Stomach (tissue), 9 donors: Measurements from ENCODE around the gene PTPRG. TPM values are rescaled to one million over a fixed set of nuclear protein-coding genes. Genes with fewer than 3 reads are reported as not detected.

Experiments
- DNase-seq, 2 donors: peaks; one replicate each; pipeline versions ENCODE4 v3.0.0 to v3.0.0-alpha.2; 2013 to 2019
- H3K27ac ChIP-seq, 5 donors: fragments of 200-600 bp in 4 of 5; sonication (generic) in 4 of 5; one replicate each; pipeline ENCODE4 v1.5.1; 2013 to 2019; ENCODE audit warnings: mild to moderate bottlenecking in 1 of 5, moderate library complexity in 1 of 5
- H3K27me3 ChIP-seq, 3 donors: fragments of 200-600 bp; sonication (generic); one replicate each; pipeline ENCODE4 v1.5.1; 2017 to 2019; ENCODE audit warnings: mixed run types in 1 of 3
- H3K36me3 ChIP-seq, 4 donors: fragments of 200-600 bp; sonication (generic); 1 replicate in 3 of 4; 2 replicates in 1 of 4; pipeline ENCODE4 v1.5.1; 2016 to 2019
- H3K4me1 ChIP-seq, 4 donors: fragments of 200-600 bp; sonication (generic); one replicate each; pipeline ENCODE4 v1.5.1; 2016 to 2019
- H3K4me3 ChIP-seq, 4 donors: fragments of 200-600 bp; sonication (generic) in 3 of 4; one replicate each; pipeline ENCODE4 v1.5.1; 2016 to 2019; ENCODE audit warnings: mild to moderate bottlenecking in 1 of 4
- H3K9me3 ChIP-seq, 4 donors: fragments of 200-600 bp; sonication (generic); one replicate each; pipeline ENCODE4 v1.5.1; 2016 to 2019
- EP300 ChIP-seq: sonication (generic); formaldehyde crosslinking; IDR thresholded peaks from one replicate; pipeline ENCODE4 v1.6.1; 2017; ENCODE audit warnings: antibody characterized with exemption
- POLR2A ChIP-seq, 4 donors: fragments of 450-650 bp; IDR thresholded peaks; one replicate each; pipeline ENCODE4 v1.6.1; 2016; ENCODE audit warnings: antibody characterized with exemption in 4 of 4, control low read depth in 2 of 4, mild to moderate bottlenecking in 1 of 4, moderate library complexity in 1 of 4
- POLR2AphosphoS5 ChIP-seq, 3 donors: sonication (generic); formaldehyde crosslinking; IDR thresholded peaks; one replicate each; pipeline ENCODE4 v1.6.1; 2016; ENCODE audit warnings: antibody characterized with exemption in 3 of 3
- WGBS, 5 donors: extraction: QIAGEN DNeasy Blood & Tissue Kit in 3 of 5; methylation state at CpG; one replicate each; pipeline versions ENCODE4 v1.1.5 to v1.1.7; 2013 to 2018; 5-methylcytosine and 5-hydroxymethylcytosine counted together
- intact Hi-C: fragments of 100-400 bp; cut with DNase I; formaldehyde crosslinking; loops from one replicate; pipeline ENCODE4 v1.15.1; 2023; ENCODE audit warnings: low total_unique reads
- polyA plus RNA-seq, 3 donors: library from polyadenylated mRNA; stranded (reverse); fragments of 200-250 nt; gene quantifications; one replicate each; pipeline ENCODE4 v1.2.3, GENCODE V29; 2013
- total RNA-seq, 5 donors: library from RNA; depleted of rRNA; stranded (reverse); fragments of >200 nt; gene quantifications; one replicate each; pipeline versions ENCODE4 v1.1.0 to v1.2.3, GENCODE V29; 2014 to 2016
- TF ChIP-seq, protein P1 (sequence below), 7 experiments: fragments of 450-650 bp in 4 of 7; fragments of 200-600 bp in 3 of 7; sonication (generic) in 3 of 7; IDR thresholded peaks; one replicate each; pipeline ENCODE4 v1.5.1; 2016 to 2019; ENCODE audit warnings: antibody characterized with exemption in 7 of 7, control low read depth in 2 of 7, mild to moderate bottlenecking in 1 of 7
- donor health status: healthy with polysubstance abuse.
- donor health status: Bipolar disorder and iron deficiency.
- donor health status: healthy.

The PTPRG gene
- total and polyA plus RNA-seq, 8 donors = 2.4 to 96.0 (median 22.0) TPM

DNA sequence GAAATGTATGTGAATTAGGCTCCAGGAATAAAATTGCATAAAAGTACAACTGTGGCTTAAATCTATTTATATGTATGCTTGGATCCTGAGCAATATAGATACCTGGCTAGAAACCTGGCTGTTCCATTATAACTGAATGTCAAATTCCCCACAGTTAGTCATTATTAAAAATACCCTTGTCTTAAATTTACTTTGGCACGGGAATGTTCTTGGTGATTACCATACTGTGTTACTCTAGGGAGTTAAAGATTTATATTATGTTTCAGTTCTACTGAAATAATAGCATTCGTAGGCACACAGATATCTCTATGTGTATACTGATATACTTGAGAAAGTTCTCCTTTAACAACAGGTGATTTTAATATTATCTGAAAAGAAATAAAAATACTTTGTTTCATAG lies 394.1 kb downstream of the PTPRG start:
- 25 to 49% (median 39%) methylated on average over 2 of the region's 2 CpGs for WGBS, 5 donors
- intact Hi-C loops = no loop called here
- DNase-seq = no peak

DNA sequence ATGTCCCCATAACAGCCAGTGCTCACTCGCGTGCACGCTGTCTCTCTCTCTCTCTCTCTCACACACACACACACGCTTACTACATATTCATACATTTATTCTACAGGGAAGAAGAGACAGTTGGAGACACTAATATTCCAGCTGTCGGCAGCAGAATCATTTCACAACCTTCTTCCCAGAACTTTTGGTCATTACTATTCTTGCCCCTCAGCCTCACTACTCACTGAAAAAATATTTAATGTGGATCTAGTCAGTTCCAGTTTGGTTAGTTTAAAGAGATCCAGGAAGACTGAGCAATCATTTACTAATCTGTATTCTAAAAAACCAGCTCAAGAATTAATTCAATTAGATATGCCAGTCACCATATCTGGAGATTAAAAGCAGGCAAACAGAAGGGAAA lies 394.9 kb downstream of the PTPRG start:
- Histone ChIP-seq H3K36me3 (no peaks in the 10 kb centered on the region), H3K9me3 (no peaks in the 10 kb centered on the region), H3K27me3 (no peaks in the 10 kb centered on the region), H3K27ac (peak overlapping the region in 2 of 5 donors; percentile 35 to 38), H3K4me3 (no peak overlapping the region), H3K4me1 (peaks cover 5 to 31% (median 20%) of the 10 kb centered on the region in 4 donors)
- intact Hi-C loops = no loop called here
- TF ChIP-seq POLR2AphosphoS5 (IDR thresholded peaks at IDR 0.05) (peak in 1 of 3 donors; percentile 51), POLR2A (IDR thresholded peaks at IDR 0.05) (no peak), EP300 (no peak)
- TF ChIP-seq, protein P1, sequence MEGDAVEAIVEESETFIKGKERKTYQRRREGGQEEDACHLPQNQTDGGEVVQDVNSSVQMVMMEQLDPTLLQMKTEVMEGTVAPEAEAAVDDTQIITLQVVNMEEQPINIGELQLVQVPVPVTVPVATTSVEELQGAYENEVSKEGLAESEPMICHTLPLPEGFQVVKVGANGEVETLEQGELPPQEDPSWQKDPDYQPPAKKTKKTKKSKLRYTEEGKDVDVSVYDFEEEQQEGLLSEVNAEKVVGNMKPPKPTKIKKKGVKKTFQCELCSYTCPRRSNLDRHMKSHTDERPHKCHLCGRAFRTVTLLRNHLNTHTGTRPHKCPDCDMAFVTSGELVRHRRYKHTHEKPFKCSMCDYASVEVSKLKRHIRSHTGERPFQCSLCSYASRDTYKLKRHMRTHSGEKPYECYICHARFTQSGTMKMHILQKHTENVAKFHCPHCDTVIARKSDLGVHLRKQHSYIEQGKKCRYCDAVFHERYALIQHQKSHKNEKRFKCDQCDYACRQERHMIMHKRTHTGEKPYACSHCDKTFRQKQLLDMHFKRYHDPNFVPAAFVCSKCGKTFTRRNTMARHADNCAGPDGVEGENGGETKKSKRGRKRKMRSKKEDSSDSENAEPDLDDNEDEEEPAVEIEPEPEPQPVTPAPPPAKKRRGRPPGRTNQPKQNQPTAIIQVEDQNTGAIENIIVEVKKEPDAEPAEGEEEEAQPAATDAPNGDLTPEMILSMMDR (IDR thresholded peaks at IDR 0.05) = no peak
- peak in 1 of 2 donors; percentile 29 for DNase-seq
- WGBS, 5 donors = 16 to 56% (median 40%) methylated on average over 5 of the region's 5 CpGs

More for the DNA sequence above, 394.1 kb downstream of the PTPRG start:
- H3K4me1 ChIP-seq = peaks cover 5 to 31% (median 19%) of the 10 kb centered on the region in 4 donors
- H3K27me3 ChIP-seq = no peaks in the 10 kb centered on the region
- no peaks in the 10 kb centered on the region for H3K9me3 ChIP-seq
- no peaks in the 10 kb centered on the region for H3K36me3 ChIP-seq
- no peak for TF ChIP-seq POLR2AphosphoS5 (IDR thresholded peaks at IDR 0.05)
- TF ChIP-seq POLR2A (IDR thresholded peaks at IDR 0.05) = no peak
- no peak for TF ChIP-seq EP300
- TF ChIP-seq, protein P1 (IDR thresholded peaks at IDR 0.05) = no peak
- H3K4me3 ChIP-seq = no peak overlapping the region
- H3K27ac ChIP-seq = no peak overlapping the region

DNA sequence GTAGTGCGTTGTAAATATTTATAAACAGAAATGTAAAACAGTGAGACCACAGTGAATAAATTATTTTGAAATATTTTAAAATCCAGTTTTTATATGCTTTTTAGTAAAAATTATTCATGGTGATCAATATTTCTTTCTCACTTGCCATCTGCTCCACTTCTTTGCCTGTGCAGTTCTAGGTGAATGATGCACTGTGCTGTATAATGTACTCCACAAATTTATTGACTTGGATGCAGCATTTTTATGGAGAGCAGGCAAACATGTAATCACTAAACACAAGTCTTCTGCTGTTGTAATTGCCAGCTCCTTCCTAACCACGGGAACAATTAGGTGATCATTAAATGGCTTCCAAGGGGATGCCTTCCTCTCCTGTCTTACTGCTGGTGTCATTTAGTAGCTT lies 395.9 kb downstream of the PTPRG start:
- TF ChIP-seq POLR2AphosphoS5 (IDR thresholded peaks at IDR 0.05) = no peak
- peaks cover 5 to 38% (median 20%) of the 10 kb centered on the region in 4 donors for H3K4me1 ChIP-seq
- no peaks in the 10 kb centered on the region for H3K9me3 ChIP-seq
- H3K4me3 ChIP-seq = no peak overlapping the region
- DNase-seq = no peak
- WGBS, 5 donors = 86 to 95% (median 88%) methylated on average over 2 of the region's 2 CpGs
- no peaks in the 10 kb centered on the region for H3K36me3 ChIP-seq
- H3K27ac ChIP-seq = no peak overlapping the region
- intact Hi-C loops = no loop called here
- no peaks in the 10 kb centered on the region for H3K27me3 ChIP-seq

DNA sequence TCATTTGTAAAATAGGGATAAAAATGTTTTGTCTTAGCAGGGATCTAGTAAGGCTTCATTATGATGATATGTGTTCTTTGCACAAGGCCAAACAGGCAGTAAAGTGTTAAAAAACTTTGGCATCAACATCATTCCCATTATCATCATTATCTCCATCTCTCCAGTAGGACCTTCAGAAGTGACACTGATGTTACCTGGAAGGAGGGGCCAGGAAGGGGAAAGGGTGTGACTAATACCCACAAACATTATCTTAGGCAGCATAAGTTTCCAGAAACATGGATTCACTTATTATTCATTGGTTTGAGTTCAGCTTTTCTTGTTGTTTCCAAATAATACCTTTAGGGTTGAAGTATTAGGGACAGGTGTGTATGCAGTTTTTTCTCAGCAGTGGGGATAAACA lies 399.6 kb downstream of the PTPRG start:
- Histone ChIP-seq H3K27me3 (no peaks in the 10 kb centered on the region), H3K4me1 (peaks cover 5 to 26% (median 12%) of the 10 kb centered on the region in 4 donors), H3K9me3 (no peaks in the 10 kb centered on the region), H3K4me3 (no peak overlapping the region), H3K27ac (no peak overlapping the region), H3K36me3 (no peaks in the 10 kb centered on the region)
- DNase-seq = no peak
- no peak for TF ChIP-seq POLR2AphosphoS5 (IDR thresholded peaks at IDR 0.05)
- TF ChIP-seq, protein P1 (IDR thresholded peaks at IDR 0.05) = no peak
- TF ChIP-seq EP300 = no peak
- no peak for TF ChIP-seq POLR2A (IDR thresholded peaks at IDR 0.05)
- intact Hi-C loops = no loop called here

DNA sequence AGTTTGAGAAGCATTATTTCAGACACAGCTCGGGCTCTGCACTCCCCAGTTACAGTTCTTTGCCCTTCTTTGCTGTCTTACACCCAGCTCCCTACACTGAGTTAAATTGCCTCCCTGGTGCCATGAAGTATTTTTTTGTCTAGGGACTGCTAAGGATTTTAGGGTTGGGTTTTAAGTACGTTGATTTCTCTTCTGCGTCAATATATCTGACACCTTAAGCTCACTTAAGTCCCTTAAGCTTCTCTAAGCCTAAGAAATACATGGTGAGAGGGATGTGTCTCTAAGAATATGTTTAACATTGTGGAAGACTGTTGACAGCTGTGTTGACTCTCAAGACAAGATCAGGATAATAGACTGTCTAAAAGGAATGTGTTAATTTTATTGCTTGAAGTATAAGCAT lies 400.5 kb downstream of the PTPRG start:
- H3K4me1 ChIP-seq = peaks cover under 1 to 17% (median 4%) of the 10 kb centered on the region in 4 donors
- peak in 1 of 2 donors; percentile 18 for DNase-seq
- no peak for TF ChIP-seq POLR2AphosphoS5 (IDR thresholded peaks at IDR 0.05)
- TF ChIP-seq, protein P1 (IDR thresholded peaks at IDR 0.05) = no peak
- no peak for TF ChIP-seq POLR2A (IDR thresholded peaks at IDR 0.05)
- no peak for TF ChIP-seq EP300
- 74 to 85% (median 78%) methylated on average over 3 of the region's 3 CpGs for WGBS, 5 donors
- no peaks in the 10 kb centered on the region for H3K27me3 ChIP-seq
- no peaks in the 10 kb centered on the region for H3K36me3 ChIP-seq
- no peak overlapping the region for H3K27ac ChIP-seq
- intact Hi-C loops = no loop called here
- H3K4me3 ChIP-seq = no peak overlapping the region
- no peaks in the 10 kb centered on the region for H3K9me3 ChIP-seq
